Activated CD4-positive, alpha-beta T cell treated with anti-CD3 and anti-CD28 coated beads for 24 hours (primary cell): ENCODE measurements around the gene PHYHD1.
"Not testable (repeated sequence)": the region's sequence is repeated elsewhere in the genome, so short reads cannot be mapped to it uniquely, and the experiment has no call there.

ENCODE experiments used
- DNase-seq, 2 donors: peaks; one replicate each; pipeline ENCODE4 v3.0.0-alpha.2; 2020; ENCODE audit warnings: low read depth in 2 of 2

The PHYHD1 gene

DNA sequence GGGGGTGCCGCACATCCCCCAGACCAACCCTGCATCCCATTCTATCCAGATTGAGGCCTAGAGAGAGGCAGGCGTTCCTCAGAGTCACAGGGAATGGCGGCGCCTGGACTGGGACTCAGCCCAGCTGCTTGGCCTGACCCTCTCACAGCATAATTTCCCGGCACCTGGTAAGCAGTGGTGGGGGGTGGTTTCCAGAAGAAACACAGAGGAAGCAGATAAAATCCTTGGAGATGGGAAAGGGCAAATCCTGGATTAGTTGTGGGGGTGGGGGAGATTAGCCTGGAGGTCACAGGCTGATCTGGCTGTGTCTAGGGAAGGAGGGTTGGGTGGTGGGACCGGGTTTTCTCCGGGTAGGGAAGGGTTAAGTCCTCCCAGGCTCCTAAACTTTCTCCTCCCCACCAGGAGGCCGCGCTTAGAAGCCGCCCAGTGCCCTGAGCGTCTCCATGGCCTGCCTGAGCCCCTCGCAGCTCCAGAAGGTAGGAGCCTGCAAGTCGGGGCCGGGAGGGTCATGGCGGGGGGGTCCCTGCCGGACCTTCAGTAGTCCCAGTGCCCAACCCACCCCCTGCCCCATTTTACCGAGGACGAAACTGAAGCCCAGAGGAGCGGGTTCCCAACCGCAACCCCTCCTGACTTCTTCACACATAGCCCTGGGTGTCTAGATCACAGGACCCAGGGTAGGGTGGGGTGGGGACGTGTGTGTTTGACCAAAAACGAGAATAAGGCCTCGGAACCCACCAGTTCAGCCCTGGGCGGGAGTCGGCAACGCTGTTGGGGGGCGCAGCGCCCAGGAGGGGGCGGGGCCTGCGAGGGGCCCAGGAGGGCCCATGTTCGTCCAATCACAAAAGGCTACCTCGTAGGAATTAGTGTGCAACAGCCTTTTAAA is 1.3 kb downstream of the PHYHD1 start:
- DNase-seq = no peak

DNA sequence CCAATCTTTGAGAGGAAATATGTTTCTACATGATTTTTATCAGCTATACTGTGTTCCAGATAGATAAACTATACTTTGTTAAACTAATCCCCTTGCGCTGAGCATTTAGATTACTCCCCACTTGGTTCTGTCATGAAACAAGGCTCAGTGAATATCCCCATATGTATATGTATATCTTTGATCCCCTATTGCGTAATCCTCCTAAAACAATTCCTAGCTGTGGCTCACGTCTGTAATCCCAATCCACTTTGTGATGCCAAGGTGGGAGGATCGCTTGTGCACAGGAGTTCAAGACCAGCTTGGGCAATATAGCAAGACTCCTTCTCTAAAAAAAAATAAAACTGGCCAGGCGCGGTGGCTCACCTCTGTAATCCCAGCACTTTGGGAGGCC is 2.7 kb downstream of the PHYHD1 start:
- no peak for DNase-seq

GRCh38 chr9:128927731-128928411 is 7.1 kb downstream of the PHYHD1 start:
- DNase-seq = peak; percentile 27 to 33

GRCh38 chr9:128928624-128929023 is 7.8 kb downstream of the PHYHD1 start:
- no peak for DNase-seq

GRCh38 chr9:128929560-128929959 is 8.8 kb downstream of the PHYHD1 start:
- no peak for DNase-seq

DNA sequence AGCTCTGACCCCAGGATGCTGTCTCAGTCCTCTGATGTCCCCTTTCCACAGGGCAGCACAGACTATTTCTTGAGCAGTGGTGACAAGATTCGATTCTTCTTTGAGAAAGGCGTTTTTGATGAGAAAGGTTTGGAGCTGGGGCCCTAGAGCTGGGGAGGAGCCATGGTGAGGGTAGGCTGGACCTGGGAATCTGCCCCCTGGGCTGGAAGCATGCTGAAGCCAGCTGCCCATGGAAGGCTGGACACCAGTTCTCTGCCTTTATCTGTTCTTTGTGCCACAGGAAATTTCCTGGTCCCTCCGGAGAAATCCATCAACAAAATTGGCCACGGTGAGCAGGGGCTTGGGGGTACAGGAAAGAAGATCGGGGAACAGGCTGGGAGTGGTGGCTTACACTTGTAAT is 12.9 kb downstream of the PHYHD1 start:
- DNase-seq = no peak

GRCh38 chr9:128936171-128936865 is 15.5 kb downstream of the PHYHD1 start:
- DNase-seq = no peak

DNA sequence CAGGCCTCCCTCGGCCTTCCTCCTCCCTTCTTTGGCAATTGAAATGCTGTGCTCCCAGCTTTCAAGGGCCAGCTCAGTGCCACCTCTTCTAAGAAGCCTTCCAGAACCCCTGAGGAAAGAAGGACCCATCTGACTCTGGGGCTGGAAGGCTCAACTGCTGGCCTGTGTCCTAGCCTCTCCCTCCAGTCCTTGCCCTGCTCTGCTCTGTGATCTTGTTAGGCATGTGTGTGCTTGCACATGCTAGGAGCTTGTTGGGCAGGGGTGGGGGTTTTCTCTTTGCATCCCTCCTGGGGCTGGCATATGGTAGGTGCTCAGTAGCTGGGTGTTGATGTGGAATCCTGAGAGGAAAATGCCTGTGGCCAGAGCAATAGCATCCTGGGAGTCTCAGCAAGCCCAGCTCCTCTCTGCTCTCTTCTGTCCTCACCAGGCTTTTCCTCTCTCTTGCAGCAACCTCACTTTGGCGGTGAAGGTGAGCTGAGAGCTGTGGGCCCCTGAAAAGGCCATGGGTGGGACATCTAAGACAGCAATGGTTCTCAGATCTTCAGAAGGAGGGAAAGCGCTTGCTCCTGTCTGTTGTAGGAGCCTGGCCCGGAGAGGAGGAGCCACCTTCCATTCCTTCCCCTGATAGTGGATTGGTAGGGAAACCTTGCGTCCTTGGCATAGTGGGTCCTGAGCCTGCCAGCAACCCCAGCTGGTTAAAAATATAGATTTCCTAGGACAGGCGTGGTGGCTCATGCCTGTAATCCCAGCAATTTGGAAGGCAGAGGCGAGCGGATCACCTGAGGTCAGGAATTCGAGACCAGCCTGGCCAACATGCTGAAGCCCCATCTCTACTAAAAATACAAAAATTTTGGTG is 16.8 kb downstream of the PHYHD1 start:
- no peak for DNase-seq

DNA sequence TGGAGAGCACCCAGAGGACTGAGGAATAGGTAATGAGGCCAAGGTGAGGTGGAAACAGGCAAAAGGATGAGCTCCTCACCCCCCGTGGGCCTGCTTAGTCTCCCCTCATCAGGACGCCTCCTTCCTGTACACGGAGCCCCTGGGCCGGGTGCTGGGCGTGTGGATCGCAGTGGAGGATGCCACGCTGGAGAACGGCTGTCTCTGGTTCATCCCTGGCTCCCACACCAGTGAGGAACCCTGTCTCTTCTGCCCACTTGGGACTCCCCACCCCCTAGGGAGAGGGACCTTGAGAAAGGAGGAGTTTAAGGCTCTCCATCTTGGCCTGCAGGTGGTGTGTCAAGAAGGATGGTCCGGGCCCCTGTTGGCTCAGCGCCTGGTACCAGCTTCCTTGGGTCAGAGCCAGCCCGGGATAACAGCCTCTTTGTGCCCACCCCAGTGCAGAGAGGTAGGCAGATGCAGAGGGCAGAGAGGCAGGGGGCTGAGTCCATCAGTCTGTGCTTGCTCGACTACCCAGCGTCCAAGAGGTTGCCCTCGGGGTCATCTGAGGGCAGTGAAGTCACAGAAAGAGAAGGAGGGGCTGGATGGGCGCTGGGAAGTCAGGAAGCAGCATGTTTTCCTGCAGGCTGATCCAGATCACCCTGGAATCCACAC is 19.6 kb downstream of the PHYHD1 start:
- no peak for DNase-seq

GRCh38 chr9:128940946-128941755 is 20.4 kb downstream of the PHYHD1 start:
- no peak for DNase-seq

DNA sequence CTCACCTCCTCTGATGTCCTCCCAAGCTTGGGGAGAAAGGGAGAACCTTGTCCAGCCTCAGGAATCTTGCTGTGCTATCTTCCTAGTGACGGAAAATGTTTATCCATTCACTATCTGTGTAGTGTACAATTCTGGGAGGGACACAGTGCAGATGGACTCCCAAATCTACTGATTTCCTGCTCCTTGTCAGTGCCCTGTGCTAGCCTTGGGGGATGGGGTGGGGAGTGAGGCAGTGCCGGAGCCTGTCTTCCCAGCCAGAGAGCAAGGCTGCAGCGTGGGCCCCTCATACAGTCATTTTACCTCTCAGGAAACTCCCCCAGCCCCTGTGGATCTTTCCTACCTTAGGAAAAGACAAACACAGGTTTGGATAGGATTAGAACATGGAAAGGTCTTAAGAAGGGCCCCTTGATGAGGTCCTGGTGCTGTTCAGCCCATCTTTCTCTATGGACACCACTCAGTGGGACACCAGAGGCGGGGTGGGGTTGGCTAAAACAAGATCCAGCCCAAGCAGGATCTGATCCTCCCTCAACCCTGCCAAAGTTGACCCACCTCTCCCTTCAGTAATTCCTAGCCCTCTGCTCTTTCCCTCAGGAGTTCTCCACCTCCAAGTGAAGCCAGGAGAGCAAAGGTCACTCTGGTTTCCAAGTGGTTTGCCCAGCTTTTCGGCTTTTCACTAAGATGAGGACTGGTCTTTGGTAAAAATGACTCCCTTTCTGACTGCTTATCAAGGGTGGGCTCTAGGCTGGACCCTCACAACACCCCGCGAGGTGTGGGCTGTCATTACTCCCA is 23.2 kb downstream of the PHYHD1 start:
- DNase-seq = no peak

GRCh38 chr9:128944966-128945365 is 24.2 kb downstream of the PHYHD1 start:
- not testable (repeated sequence) for DNase-seq

GRCh38 chr9:128945798-128946501 is 25.2 kb downstream of the PHYHD1 start:
- no peak for DNase-seq

DNA sequence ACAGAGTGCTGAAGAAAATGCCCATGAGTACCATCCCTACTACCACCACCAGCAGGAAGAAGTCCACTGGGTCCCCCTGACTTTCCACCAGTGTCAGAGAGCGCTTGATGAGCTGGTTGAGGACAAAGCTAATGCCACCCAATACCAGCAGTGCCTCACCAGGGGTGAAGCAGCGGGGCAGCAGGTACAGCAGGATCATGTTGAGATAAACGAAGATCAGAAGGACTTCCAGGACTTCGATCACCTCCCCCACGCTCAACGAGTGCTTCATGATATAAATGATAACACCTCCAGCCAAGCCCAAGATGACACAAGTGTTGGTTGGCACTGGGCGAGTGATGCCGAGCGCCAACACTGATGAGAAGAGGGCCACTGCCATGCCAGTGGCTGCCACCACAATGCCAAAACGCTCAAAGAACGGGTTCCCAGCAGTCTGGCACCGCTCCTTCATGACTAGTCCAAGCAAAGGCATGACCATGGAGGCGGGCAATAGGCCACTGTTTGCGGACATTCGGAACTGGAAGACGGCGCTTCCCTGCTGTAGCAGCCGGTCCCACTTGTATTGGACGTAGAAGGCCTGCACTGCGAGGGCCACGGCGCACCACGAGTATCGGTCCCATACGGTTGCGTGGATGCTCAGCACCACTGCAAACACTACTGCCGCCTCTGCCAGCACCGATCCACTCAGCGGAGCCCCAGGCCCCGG is 25.9 kb downstream of the PHYHD1 start:
- DNase-seq = peak in 1 of 2 donors; percentile 6

DNA sequence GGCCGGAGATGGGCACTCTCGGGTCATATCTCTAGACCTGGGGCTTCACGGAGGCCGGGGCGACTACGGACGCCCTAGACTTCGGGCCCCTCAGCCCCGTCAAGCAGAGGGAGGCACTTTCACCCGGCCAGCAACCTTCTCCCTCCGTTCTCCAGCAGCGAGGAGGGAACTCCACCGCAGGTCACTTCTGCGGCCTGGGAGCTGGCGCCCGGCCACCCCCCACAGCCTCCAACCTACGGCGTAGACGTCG is 26.4 kb downstream of the PHYHD1 start:
- no peak for DNase-seq

DNA sequence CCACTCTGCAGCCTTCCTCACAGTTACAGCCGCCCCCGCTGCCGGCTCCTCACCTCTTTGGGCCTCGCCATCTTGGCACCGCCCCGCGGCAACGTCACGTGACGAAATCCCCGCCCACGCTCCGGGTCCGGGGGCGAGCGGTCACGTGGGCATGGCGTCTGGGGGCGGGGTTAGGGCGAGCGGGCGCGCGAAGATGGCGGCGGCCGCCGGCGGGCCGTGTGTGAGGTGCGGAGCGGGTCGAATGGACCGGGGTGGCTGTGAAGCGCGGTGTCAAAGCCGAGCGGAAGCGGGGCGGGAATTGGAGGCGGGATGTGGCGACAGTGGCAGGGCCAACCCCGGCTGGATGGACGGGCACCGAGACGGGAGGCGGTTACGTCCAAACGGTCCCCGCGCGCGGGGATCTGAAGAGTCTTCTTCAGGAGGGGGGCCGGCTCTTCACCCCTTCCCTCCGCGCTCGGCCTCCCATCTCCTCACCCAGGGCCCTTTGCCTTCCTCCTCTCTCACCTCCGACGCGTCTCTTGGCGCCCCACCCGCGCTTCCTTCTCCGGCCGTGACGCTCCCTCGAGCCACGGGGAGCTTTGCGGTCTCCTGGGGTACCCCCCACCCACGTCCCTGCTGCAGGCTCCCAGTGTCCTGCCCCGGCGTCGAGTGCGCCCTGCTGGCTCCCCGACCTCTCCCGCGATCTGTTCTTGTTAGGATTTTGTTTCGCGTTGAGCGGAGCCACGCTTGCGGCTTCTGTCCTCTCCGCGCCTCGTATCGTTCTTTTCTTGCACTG is 26.9 kb downstream of the PHYHD1 start, which contains the start of the genes DOLK and NUP188:
DOLK (minus strand) TSS at position 77 of the 775 bp plus-strand sequence. CDS start 300 bp downstream, outside the sequence.
NUP188 (plus strand) TSS at position 173 of the 775 bp plus-strand sequence; CDS start at position 194, 21 bp downstream.
- peak; percentile 99 to 100 for DNase-seq

DNA sequence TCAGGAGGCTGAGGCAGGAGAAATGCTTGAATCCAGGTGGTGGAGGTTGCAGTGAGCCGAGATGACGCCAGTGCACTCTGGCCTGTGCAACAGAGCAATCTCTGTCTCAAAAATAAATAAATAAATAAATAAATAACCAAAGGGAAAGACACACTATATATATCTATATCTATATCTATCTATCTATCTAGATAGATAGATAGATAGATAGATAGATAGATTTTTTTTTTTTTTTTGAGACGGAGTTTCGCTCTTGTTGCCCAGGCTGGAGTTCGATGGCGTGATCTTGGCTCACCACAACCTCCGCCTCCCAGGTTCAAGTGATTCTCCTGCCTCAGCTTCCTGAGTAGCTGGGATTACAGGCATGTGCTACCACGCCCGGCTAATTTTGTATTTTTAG is 40.6 kb downstream of the PHYHD1 start:
- not testable (repeated sequence) for DNase-seq
